PC-9 (cell line): ENCODE results near the gene MDC1.

ENCODE experiments used
- CTCF ChIP-seq: fragments of 200-600 bp; sonication (generic); conservative IDR thresholded peaks from 2 replicates; pipeline ENCODE4 v1.6.1; 2017; ENCODE audit warnings: mixed run types, antibody characterized with exemption, mild to moderate bottlenecking, moderate library complexity
- EZH2 ChIP-seq: fragments of 200-600 bp; sonication (generic); IDR thresholded peaks from 2 replicates; pipeline ENCODE4 v1.8.0; 2017; ENCODE audit warnings: antibody characterized with exemption, low read depth

- TF ChIP-seq CTCF (no peak), EZH2 (no peak)
These were observed at the start of gene MDC1 for GRCh38 chr6:30717129-30717844.
